WTC11 (cell line): ENCODE measurements around the gene TAF3.

Experiments used
- CTCF ChIP-seq: fragments of 200-600 bp; IDR thresholded peaks from 2 replicates; pipeline ENCODE4 v1.8.0; 2022; ENCODE audit warnings: antibody characterized with exemption
- MXD4 ChIP-seq: fragments of 250-450 bp; sonication (Bioruptor Pico); IDR thresholded peaks from 2 replicates; pipeline ENCODE4 v1.8.0; 2021; ENCODE audit warnings: mild to moderate bottlenecking, moderate library complexity, borderline replicate concordance

- TF ChIP-seq CTCF (no peak), MXD4 (CRISPR knock-in tag) (no peak)
Measured at GRCh38 chr10:7861509-7862120, 43.3 kb downstream of the TAF3 start.
